Caco-2 (cell line): ENCODE results near the gene BIRC3. TPM values are rescaled to one million over a fixed set of nuclear protein-coding genes. Genes with fewer than 3 reads are reported as not detected.
"Not testable (repeated sequence)": the region's sequence is repeated elsewhere in the genome, so short reads cannot be mapped to it uniquely, and the experiment has no call there.

Experiments used
- BruUV-seq: library from RNA; stranded (reverse); fragments of 400-500 nt; replicated peaks from 2 replicates; lab custom pipeline; 2021; lab: Mats Ljungman, UMichigan
- CTCF ChIA-PET: fragments of 300-600 bp; sonication (Branson Sonifier 250); formaldehyde crosslinking; loops from one replicate; lab custom pipeline; 2022; ENCODE audit warnings: antibody characterized with exemption; lab: Charles Lee
- POLR2A ChIA-PET: fragments of 300-600 bp; sonication (Branson Sonifier 250); formaldehyde crosslinking; loops from one replicate; lab custom pipeline; 2022; ENCODE audit warnings: antibody characterized with exemption; lab: Charles Lee
- DNase-seq, 2 experiments: peaks; one replicate each; pipeline versions ENCODE4 v3.0.0 to v3.0.0-alpha.2; 2020 to 2022
- H3K27me3 ChIP-seq: replicated peaks from 2 replicates; pipeline ENCODE4 v1.6.0; 2011; ENCODE audit warnings: low read length; ENCODE audit not compliant: control insufficient read depth, insufficient read depth
- H3K36me3 ChIP-seq: 2 replicates; pipeline ENCODE4 v1.5.1; 2011; ENCODE audit warnings: low read length; ENCODE audit not compliant: control insufficient read depth, insufficient read depth
- H3K4me1 ChIP-seq: fragments of 250-450 bp; sonication (Bioruptor Pico); 2 replicates; pipeline ENCODE4 v1.5.1; 2020; ENCODE audit warnings: mild to moderate bottlenecking
- H3K4me3 ChIP-seq: 2 replicates; pipeline ENCODE4 v1.5.1; 2011; ENCODE audit warnings: low read depth, mild to moderate bottlenecking, control low read depth, low read length
- H3K9me3 ChIP-seq: fragments of 250-450 bp; sonication (Bioruptor Pico); 2 replicates; pipeline ENCODE4 v1.5.1; 2020; ENCODE audit warnings: mild to moderate bottlenecking, moderate library complexity
- H3K27ac Mint-ChIP-seq: one replicate; pipeline ENCODE4 v1.8.0; 2022; ENCODE audit warnings: mixed read lengths; ENCODE audit not compliant: unreplicated experiment
- H3K27me3 Mint-ChIP-seq: one replicate; pipeline ENCODE4 v1.8.0; 2022; ENCODE audit warnings: mixed read lengths; ENCODE audit not compliant: insufficient read depth, unreplicated experiment
- H3K36me3 Mint-ChIP-seq: one replicate; pipeline ENCODE4 v1.8.0; 2022; ENCODE audit warnings: mild to moderate bottlenecking, mixed read lengths; ENCODE audit not compliant: insufficient read depth, unreplicated experiment
- H3K4me1 Mint-ChIP-seq: one replicate; pipeline ENCODE4 v1.8.0; 2022; ENCODE audit warnings: low read depth, mixed read lengths; ENCODE audit not compliant: unreplicated experiment
- H3K4me3 Mint-ChIP-seq: one replicate; pipeline ENCODE4 v1.8.0; 2022; ENCODE audit warnings: mild to moderate bottlenecking, moderate library complexity, mixed read lengths; ENCODE audit not compliant: unreplicated experiment
- H3K9me3 Mint-ChIP-seq: one replicate; pipeline ENCODE4 v1.8.0; 2022; ENCODE audit warnings: mixed read lengths; ENCODE audit not compliant: unreplicated experiment
- intact Hi-C: fragments of 100-400 bp; cut with micrococcal nuclease; formaldehyde crosslinking; loops from one replicate; pipeline ENCODE4 v1.10.0; 2022; ENCODE audit not compliant: unreplicated experiment
- total RNA-seq: library from RNA; stranded (reverse); gene quantifications from 2 replicates; pipeline ENCODE4 v1.2.3, GENCODE V29; 2022
- TF ChIP-seq, protein P1 (sequence below), 2 experiments: fragments of 200-600 bp in 1 of 2; IDR thresholded peaks; 1 replicate in 1 of 2; 2 replicates in 1 of 2; pipeline versions ENCODE4 v1.5.1 to v1.8.0; 2011 to 2022; ENCODE audit warnings: antibody characterized with exemption in 1 of 2, control low read depth in 1 of 2, inconsistent platforms in 1 of 2, low read depth in 1 of 2, low read length in 1 of 2, mild to moderate bottlenecking in 1 of 2, moderate library complexity in 1 of 2; ENCODE audit not compliant: insufficient read depth in 1 of 2, severe bottlenecking in 1 of 2, unreplicated experiment in 1 of 2

The BIRC3 gene
- total RNA-seq, 1 experiment from 2014 or later = 1.4 TPM

DNA sequence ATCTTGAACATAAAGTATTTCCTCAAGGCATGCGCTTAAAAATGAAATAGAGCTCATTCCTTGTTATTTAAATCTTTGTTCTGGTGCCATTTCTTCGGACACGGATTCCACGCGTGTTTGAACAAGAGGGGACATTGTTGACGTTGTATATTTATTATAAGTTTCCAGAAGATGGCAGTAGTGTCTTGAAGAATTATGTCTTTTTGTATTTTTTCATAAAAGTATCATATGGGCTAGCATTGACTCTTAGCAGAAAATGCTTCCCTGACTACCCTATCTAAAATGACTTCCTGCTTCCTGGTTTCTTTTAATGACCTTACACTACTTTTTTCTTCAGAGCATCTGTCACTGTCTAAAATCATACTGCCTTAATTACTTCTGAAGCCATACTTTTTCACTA, 50.1 kb downstream of the BIRC3 start:
- Mint-ChIP-seq H3K4me1 (no peaks in the 10 kb centered on the region), H3K4me3 (no peak overlapping the region), H3K27ac (no peak overlapping the region), H3K27me3 (no peaks in the 10 kb centered on the region), H3K36me3 (peaks cover 61% of the 10 kb centered on the region), H3K9me3 (peaks cover 9% of the 10 kb centered on the region)
- BruUV-seq = no TSS peak
- DNase-seq = no peak
- H3K4me1 ChIP-seq = no peaks in the 10 kb centered on the region
- POLR2A ChIA-PET = no interaction called here
- H3K4me3 ChIP-seq = no peak overlapping the region
- peaks cover 6% of the 10 kb centered on the region for H3K36me3 ChIP-seq
- no peaks in the 10 kb centered on the region for H3K27me3 ChIP-seq
- TF ChIP-seq, protein P1, sequence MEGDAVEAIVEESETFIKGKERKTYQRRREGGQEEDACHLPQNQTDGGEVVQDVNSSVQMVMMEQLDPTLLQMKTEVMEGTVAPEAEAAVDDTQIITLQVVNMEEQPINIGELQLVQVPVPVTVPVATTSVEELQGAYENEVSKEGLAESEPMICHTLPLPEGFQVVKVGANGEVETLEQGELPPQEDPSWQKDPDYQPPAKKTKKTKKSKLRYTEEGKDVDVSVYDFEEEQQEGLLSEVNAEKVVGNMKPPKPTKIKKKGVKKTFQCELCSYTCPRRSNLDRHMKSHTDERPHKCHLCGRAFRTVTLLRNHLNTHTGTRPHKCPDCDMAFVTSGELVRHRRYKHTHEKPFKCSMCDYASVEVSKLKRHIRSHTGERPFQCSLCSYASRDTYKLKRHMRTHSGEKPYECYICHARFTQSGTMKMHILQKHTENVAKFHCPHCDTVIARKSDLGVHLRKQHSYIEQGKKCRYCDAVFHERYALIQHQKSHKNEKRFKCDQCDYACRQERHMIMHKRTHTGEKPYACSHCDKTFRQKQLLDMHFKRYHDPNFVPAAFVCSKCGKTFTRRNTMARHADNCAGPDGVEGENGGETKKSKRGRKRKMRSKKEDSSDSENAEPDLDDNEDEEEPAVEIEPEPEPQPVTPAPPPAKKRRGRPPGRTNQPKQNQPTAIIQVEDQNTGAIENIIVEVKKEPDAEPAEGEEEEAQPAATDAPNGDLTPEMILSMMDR (IDR thresholded peaks at IDR 0.05; ENCODE audit: insufficient read depth in 1 of 2, low read depth in 1 of 2, low read length in 1 of 2, severe bottlenecking in 1 of 2, unreplicated experiment in 1 of 2) = peak; percentile 25 to 46
- CTCF ChIA-PET = interaction anchor here (0.6 to 1.4 kb wide), 7 partner anchors 17 to 246 kb away, joined by 3 to 10 read pairs (median 4); no protein-coding TSS in a partner anchor
- intact Hi-C loops = loop anchor here (1.0 kb wide), 3 partner anchors 128 to 299 kb away; no protein-coding TSS in a partner anchor
- no peaks in the 10 kb centered on the region; the same call in 1 of the 2 replicates for H3K9me3 ChIP-seq

DNA sequence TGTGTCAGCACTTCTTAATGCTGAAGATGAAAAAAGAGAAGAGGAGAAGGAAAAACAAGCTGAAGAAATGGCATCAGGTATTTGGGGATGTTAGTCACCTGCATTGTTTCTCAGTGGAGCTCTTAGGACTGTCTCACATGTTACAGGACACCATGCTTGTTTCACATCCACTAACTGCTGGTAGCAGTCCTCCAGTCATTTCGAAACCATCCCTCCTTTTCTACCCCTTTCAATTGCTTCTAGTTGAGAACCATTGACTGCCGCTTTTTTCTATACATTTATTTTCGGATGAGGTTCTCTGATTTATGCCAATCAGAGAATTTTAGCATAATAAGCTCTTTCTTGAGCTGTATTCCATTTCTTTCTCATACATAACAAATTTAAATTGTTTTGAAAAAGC, 51.2 kb downstream of the BIRC3 start:
- Histone ChIP-seq H3K9me3 (no peaks in the 10 kb centered on the region; the same call in 1 of the 2 replicates), H3K4me3 (no peak overlapping the region), H3K27me3 (no peaks in the 10 kb centered on the region), H3K4me1 (no peaks in the 10 kb centered on the region), H3K36me3 (peaks cover 6% of the 10 kb centered on the region)
- no TSS peak for BruUV-seq
- no peak for DNase-seq
- TF ChIP-seq, protein P1 (IDR thresholded peaks at IDR 0.05; ENCODE audit: insufficient read depth in 1 of 2, low read depth in 1 of 2, low read length in 1 of 2, severe bottlenecking in 1 of 2, unreplicated experiment in 1 of 2) = no peak
- Mint-ChIP-seq H3K4me3 (no peak overlapping the region), H3K36me3 (peaks cover 56% of the 10 kb centered on the region), H3K9me3 (peaks cover 9% of the 10 kb centered on the region), H3K27me3 (no peaks in the 10 kb centered on the region), H3K27ac (no peak overlapping the region), H3K4me1 (no peaks in the 10 kb centered on the region)
- intact Hi-C loops = no loop called here
- CTCF ChIA-PET = interaction anchor here (1.2 kb wide), 1 partner anchor 245 kb away, joined by 3 read pairs; no protein-coding TSS in a partner anchor
- POLR2A ChIA-PET = no interaction called here

DNA sequence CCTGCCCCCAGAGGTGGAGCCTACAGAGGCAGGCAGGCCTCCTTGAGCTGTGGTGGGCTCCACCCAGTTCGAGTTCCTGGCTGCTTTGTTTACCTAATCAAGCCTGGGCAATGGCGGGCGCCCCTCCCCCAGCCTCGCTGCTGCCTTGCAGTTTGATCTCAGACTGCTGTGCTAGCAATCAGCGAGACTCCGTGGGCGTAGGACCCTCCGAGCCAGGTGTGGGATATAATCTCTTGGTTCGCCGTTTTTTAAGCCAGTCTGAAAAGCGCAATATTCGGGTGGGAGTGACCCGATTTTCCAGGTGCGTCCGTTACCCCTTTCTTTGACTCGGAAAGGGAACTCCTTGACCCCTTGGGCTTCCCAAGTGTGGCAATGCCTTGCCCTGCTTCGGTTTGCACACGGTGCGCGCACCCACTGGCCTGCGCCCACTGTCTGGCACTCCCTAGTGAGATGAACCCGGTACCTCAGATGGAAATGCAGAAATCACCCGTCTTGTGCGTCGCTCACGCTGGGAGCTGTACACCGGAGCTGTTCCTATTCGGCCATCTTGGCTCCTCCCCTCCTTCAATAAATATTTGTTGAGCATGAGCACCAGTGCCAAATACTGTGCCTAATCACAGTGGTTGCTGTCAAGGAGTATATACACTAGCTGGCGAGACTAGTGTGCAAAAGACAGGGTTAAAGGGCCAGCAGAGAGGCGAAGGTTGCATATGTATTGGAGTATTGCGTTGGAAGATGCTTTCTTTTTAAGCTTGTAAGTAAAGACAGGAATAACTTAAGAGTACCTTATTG, 57.5 kb downstream of the BIRC3 start:
- ChIA-PET CTCF (interaction anchor here (1.2 kb wide), 1 partner anchor 16 kb away, joined by 3 read pairs; no protein-coding TSS in a partner anchor), POLR2A (interaction anchor here (0.6 to 1.0 kb wide), 2 partner anchors 9 to 272 kb away, joined by 3 read pairs; no protein-coding TSS in a partner anchor)
- H3K4me3 Mint-ChIP-seq, H3K36me3 ChIP-seq, DNase-seq, H3K9me3 Mint-ChIP-seq, H3K9me3 ChIP-seq, BruUV-seq, H3K27me3 ChIP-seq, H3K4me1 Mint-ChIP-seq, H3K4me1 ChIP-seq, H3K27ac Mint-ChIP-seq, H3K4me3 ChIP-seq, intact Hi-C loops, H3K27me3 Mint-ChIP-seq: not testable (repeated sequence)
- peaks cover 40% of the 10 kb centered on the region for H3K36me3 Mint-ChIP-seq
